H9 (cell line): ENCODE data around the gene CALHM1. TPM values are rescaled to one million over a fixed set of nuclear protein-coding genes. Genes with fewer than 3 reads are reported as not detected.

Experiments
- DNase-seq: peaks from one replicate; pipeline ENCODE4 v3.0.0-alpha.2; 2017
- H2AFZ ChIP-seq: one replicate; pipeline ENCODE4 v1.6.1; 2013; ENCODE audit warnings: mild to moderate bottlenecking, low read length, control low read depth, moderate library complexity
- H2AK5ac ChIP-seq: 2 replicates; pipeline ENCODE4 v1.6.1; 2013; ENCODE audit warnings: low read length, control low read depth, mixed read lengths; ENCODE audit not compliant: insufficient read length
- H2BK120ac ChIP-seq: one replicate; pipeline ENCODE4 v1.6.1; 2013; ENCODE audit warnings: low read depth, mild to moderate bottlenecking, low read length, control low read depth, inconsistent platforms; ENCODE audit not compliant: poor library complexity, severe bottlenecking
- H2BK12ac ChIP-seq: 2 replicates; pipeline ENCODE4 v1.6.1; 2013; ENCODE audit warnings: low read length, control low read depth, mixed read lengths, low read depth; ENCODE audit not compliant: insufficient read length
- H2BK15ac ChIP-seq: 2 replicates; pipeline ENCODE4 v1.6.1; 2013; ENCODE audit warnings: low read depth, low read length, control low read depth
- H2BK20ac ChIP-seq: one replicate; pipeline ENCODE4 v1.6.1; 2013; ENCODE audit warnings: low read depth, mild to moderate bottlenecking, low read length, control low read depth, inconsistent platforms; ENCODE audit not compliant: poor library complexity, severe bottlenecking
- H2BK5ac ChIP-seq: 2 replicates; pipeline ENCODE4 v1.6.1; 2013; ENCODE audit warnings: low read length, control low read depth, mixed read lengths; ENCODE audit not compliant: insufficient read length
- H3K14ac ChIP-seq: 2 replicates; pipeline ENCODE4 v1.6.1; 2013; ENCODE audit warnings: low read length, control low read depth; ENCODE audit not compliant: insufficient read depth
- H3K18ac ChIP-seq: 2 replicates; pipeline ENCODE4 v1.6.1; 2013; ENCODE audit warnings: low read depth, mild to moderate bottlenecking, mixed read lengths, low read length, control low read depth; ENCODE audit not compliant: insufficient read length
- H3K23ac ChIP-seq: 2 replicates; pipeline ENCODE4 v1.6.1; 2013; ENCODE audit warnings: low read length, control low read depth, mixed read lengths, low read depth; ENCODE audit not compliant: insufficient read length
- H3K23me2 ChIP-seq: 2 replicates; pipeline ENCODE4 v1.6.1; 2013; ENCODE audit warnings: low read depth, mild to moderate bottlenecking, mixed read lengths, low read length, control low read depth; ENCODE audit not compliant: insufficient read length, poor library complexity, severe bottlenecking
- H3K27ac ChIP-seq: 2 replicates; pipeline ENCODE4 v1.5.1; 2013; ENCODE audit warnings: low read length, control low read depth, mixed read lengths, low read depth; ENCODE audit not compliant: insufficient read length
- H3K27me3 ChIP-seq: 2 replicates; pipeline ENCODE4 v1.6.1; 2013; ENCODE audit warnings: low read length, control low read depth, inconsistent platforms; ENCODE audit not compliant: insufficient read depth
- H3K4ac ChIP-seq: 2 replicates; pipeline ENCODE4 v1.6.1; 2013; ENCODE audit warnings: low read depth, mild to moderate bottlenecking, control low read depth, inconsistent platforms, low read length, moderate library complexity
- H3K4me1 ChIP-seq: 2 replicates; pipeline ENCODE4 v1.6.1; 2013; ENCODE audit warnings: low read length, control low read depth, inconsistent platforms; ENCODE audit not compliant: insufficient read depth
- H3K4me2 ChIP-seq: 2 replicates; pipeline ENCODE4 v1.6.1; 2013; ENCODE audit warnings: low read length, control low read depth, mixed read lengths; ENCODE audit not compliant: insufficient read length, insufficient read depth
- H3K56ac ChIP-seq: 2 replicates; pipeline ENCODE4 v1.6.1; 2013; ENCODE audit warnings: low read depth, mild to moderate bottlenecking, mixed read lengths, low read length, control low read depth; ENCODE audit not compliant: insufficient read length
- H3K79me1 ChIP-seq: 2 replicates; pipeline ENCODE4 v1.6.1; 2013; ENCODE audit warnings: low read depth, mild to moderate bottlenecking, moderate library complexity, low read length, control low read depth, inconsistent platforms; ENCODE audit not compliant: insufficient read depth, poor library complexity, severe bottlenecking
- H3K79me2 ChIP-seq: 2 replicates; pipeline ENCODE4 v1.6.1; 2013; ENCODE audit warnings: low read length, control low read depth, inconsistent platforms; ENCODE audit not compliant: insufficient read depth
- H3K9ac ChIP-seq: 2 replicates; pipeline ENCODE4 v1.6.1; 2013; ENCODE audit warnings: low read length, control low read depth, mixed read lengths; ENCODE audit not compliant: insufficient read length; ENCODE audit errors: extremely low read depth
- H3K9me3 ChIP-seq: one replicate; pipeline ENCODE4 v1.6.1; 2013; ENCODE audit warnings: low read depth, low read length, inconsistent platforms; ENCODE audit not compliant: control insufficient read depth
- H3T11ph ChIP-seq: one replicate; pipeline ENCODE4 v1.6.1; 2013; ENCODE audit warnings: mild to moderate bottlenecking, low read length, control low read depth, inconsistent platforms
- H4K20me1 ChIP-seq: one replicate; pipeline ENCODE4 v1.6.1; 2013; ENCODE audit not compliant: control insufficient read depth, insufficient read length, insufficient read depth
- H4K5ac ChIP-seq: 2 replicates; pipeline ENCODE4 v1.6.1; 2013; ENCODE audit warnings: low read depth, mild to moderate bottlenecking, mixed read lengths, low read length, control low read depth; ENCODE audit not compliant: insufficient read length
- H4K8ac ChIP-seq: replicated peaks from 2 replicates; pipeline ENCODE4 v1.6.1; 2013; ENCODE audit warnings: low read length, control low read depth, mixed read lengths, low read depth; ENCODE audit not compliant: insufficient read length
- H4K91ac ChIP-seq: 2 replicates; pipeline ENCODE4 v1.6.1; 2013; ENCODE audit warnings: low read depth, mild to moderate bottlenecking, moderate library complexity, mixed read lengths, low read length, control low read depth; ENCODE audit not compliant: insufficient read length
- H3K27ac Mint-ChIP-seq, 3 experiments: 2 replicates in 2 of 3; 3 replicates in 1 of 3; pipeline ENCODE4 v1.8.0; 2020 to 2021; ENCODE audit warnings: mixed read lengths in 3 of 3, mild to moderate bottlenecking in 1 of 3, moderate library complexity in 1 of 3
- H3K27me3 Mint-ChIP-seq: 2 replicates; pipeline ENCODE4 v1.8.0; 2021; ENCODE audit warnings: low read depth, mild to moderate bottlenecking, moderate library complexity, mixed read lengths
- H3K36me3 Mint-ChIP-seq, 3 experiments: 2 replicates in 2 of 3; 3 replicates in 1 of 3; pipeline ENCODE4 v1.8.0; 2020 to 2021; ENCODE audit warnings: low read depth in 3 of 3, mixed read lengths in 3 of 3; ENCODE audit not compliant: insufficient read depth in 1 of 3
- H3K4me1 Mint-ChIP-seq, 2 experiments: 2 replicates each; pipeline ENCODE4 v1.8.0; 2020; ENCODE audit warnings: mixed read lengths in 2 of 2
- H3K4me3 Mint-ChIP-seq, 2 experiments: 2 replicates in 1 of 2; 3 replicates in 1 of 2; pipeline ENCODE4 v1.8.0; 2020 to 2021; ENCODE audit warnings: mild to moderate bottlenecking in 2 of 2, mixed read lengths in 2 of 2, moderate library complexity in 1 of 2
- H3K9me3 Mint-ChIP-seq, 2 experiments: 2 replicates in 1 of 2; 3 replicates in 1 of 2; pipeline ENCODE4 v1.8.0; 2020; ENCODE audit warnings: mild to moderate bottlenecking in 2 of 2, mixed read lengths in 2 of 2, moderate library complexity in 1 of 2
- WGBS: extraction: QIAGEN DNeasy Blood & Tissue Kit; methylation state at CpG from one replicate; pipeline ENCODE4 v1.1.7; 2013; ENCODE audit warnings: missing lambda C conversion rate, low lambda C conversion rate, mixed read lengths; ENCODE audit not compliant: insufficient read length; ENCODE audit errors: extremely low coverage; 5-methylcytosine and 5-hydroxymethylcytosine counted together
- total RNA-seq: library from RNA; stranded (reverse); gene quantifications from 2 replicates; pipeline ENCODE4 v1.2.1, GENCODE V29; 2021
- TF ChIP-seq, protein P1 (sequence below): fragments of 200-600 bp; sonication (generic); conservative IDR thresholded peaks from 3 replicates; pipeline ENCODE4 v1.8.0; 2021; ENCODE audit warnings: antibody characterized with exemption, mild to moderate bottlenecking

The CALHM1 gene
- total RNA-seq, 1 experiment from 2014 or later = 0.13 TPM

DNA sequence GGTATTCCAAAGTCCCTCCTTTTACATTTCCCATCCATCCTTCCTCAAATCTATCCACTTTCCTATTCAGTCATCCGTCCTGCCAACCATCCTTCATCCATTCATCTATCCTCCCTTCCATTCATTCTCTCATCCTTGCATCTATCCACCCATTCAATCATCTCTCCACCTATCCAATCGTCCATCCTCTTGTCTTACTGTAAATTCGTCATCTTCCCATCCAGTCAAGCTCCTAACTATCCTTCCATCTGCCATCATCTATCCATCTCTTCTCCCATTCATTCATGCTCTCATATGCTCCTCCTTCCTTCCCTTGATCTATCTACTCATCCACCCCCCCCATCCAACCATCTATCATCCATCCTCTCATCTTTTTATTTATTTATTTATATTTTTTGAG, 15.4 kb upstream of the CALHM1 start:
- Mint-ChIP-seq H3K36me3 (no peaks in the 10 kb centered on the region), H3K4me1 (peaks cover 23 to 37% of the 10 kb centered on the region in 2 experiments), H3K27me3 (peaks cover 4% of the 10 kb centered on the region), H3K4me3 (no peak overlapping the region), H3K27ac (no peak overlapping the region), H3K9me3 (no peaks in the 10 kb centered on the region)
- Histone ChIP-seq H3T11ph (no peak overlapping the region), H3K23ac (no peak overlapping the region), H2BK15ac (no peak overlapping the region), H4K20me1 (no peaks in the 10 kb centered on the region), H3K18ac (no peak overlapping the region), H3K23me2 (no peaks in the 10 kb centered on the region), H4K91ac (no peak overlapping the region), H2BK20ac (no peak overlapping the region), H2BK120ac (no peak overlapping the region), H4K8ac (no peak overlapping the region), H3K4me2 (no peak overlapping the region), H3K4ac (no peak overlapping the region), H2AFZ (no peak overlapping the region), H2AK5ac (no peak overlapping the region), H3K27ac (no peak overlapping the region), H3K79me1 (no peaks in the 10 kb centered on the region), H3K4me1 (no peaks in the 10 kb centered on the region; the same call in 1 of the 2 replicates), H3K27me3 (no peaks in the 10 kb centered on the region), H2BK5ac (no peak overlapping the region), H3K79me2 (no peaks in the 10 kb centered on the region), H3K9ac (no peak overlapping the region), H3K56ac (no peak overlapping the region), H3K9me3 (no peaks in the 10 kb centered on the region), H3K14ac (no peak overlapping the region), H4K5ac (no peak overlapping the region), H2BK12ac (no peak overlapping the region)
- WGBS = 100% methylated on average over 3 of the region's 3 CpGs
- TF ChIP-seq, protein P1, sequence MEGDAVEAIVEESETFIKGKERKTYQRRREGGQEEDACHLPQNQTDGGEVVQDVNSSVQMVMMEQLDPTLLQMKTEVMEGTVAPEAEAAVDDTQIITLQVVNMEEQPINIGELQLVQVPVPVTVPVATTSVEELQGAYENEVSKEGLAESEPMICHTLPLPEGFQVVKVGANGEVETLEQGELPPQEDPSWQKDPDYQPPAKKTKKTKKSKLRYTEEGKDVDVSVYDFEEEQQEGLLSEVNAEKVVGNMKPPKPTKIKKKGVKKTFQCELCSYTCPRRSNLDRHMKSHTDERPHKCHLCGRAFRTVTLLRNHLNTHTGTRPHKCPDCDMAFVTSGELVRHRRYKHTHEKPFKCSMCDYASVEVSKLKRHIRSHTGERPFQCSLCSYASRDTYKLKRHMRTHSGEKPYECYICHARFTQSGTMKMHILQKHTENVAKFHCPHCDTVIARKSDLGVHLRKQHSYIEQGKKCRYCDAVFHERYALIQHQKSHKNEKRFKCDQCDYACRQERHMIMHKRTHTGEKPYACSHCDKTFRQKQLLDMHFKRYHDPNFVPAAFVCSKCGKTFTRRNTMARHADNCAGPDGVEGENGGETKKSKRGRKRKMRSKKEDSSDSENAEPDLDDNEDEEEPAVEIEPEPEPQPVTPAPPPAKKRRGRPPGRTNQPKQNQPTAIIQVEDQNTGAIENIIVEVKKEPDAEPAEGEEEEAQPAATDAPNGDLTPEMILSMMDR = no peak
- DNase-seq = no peak
